HG03159 (cell line): ENCODE measurements around the gene SYTL5.
"Not testable (repeated sequence)": the region's sequence is repeated elsewhere in the genome, so short reads cannot be mapped to it uniquely, and the experiment has no call there.

Source experiments
- ATAC-seq: cut with Tn5 transposase; IDR thresholded peaks from one replicate; pipeline ENCODE4 v1.9.1; 2021; ENCODE audit warnings: mild to moderate bottlenecking, moderate library complexity; ENCODE audit not compliant: unreplicated experiment

The SYTL5 gene

GRCh38 chrX:38006291-38006690 lies at the start of gene SYTL5:
TSS of gene SYTL5 (plus strand) at chrX:38006553. CDS start at chrX:38033890, 27,337 bp downstream.
- ATAC-seq, result no peak

GRCh38 chrX:37958525-37959211 lies 47.7 kb upstream of the SYTL5 start:
- ATAC-seq, result no peak

- no peak for ATAC-seq
Observed at GRCh38 chrX:37959212-37960021, 46.9 kb upstream of the SYTL5 start.

- ATAC-seq, result no peak
Observed at GRCh38 chrX:37961118-37961517, 45.2 kb upstream of the SYTL5 start.

GRCh38 chrX:37967714-37968113 lies 38.6 kb upstream of the SYTL5 start:
- no peak for ATAC-seq

- ATAC-seq, result no peak
Observed at GRCh38 chrX:37975421-37975820, 30.9 kb upstream of the SYTL5 start.

GRCh38 chrX:37976153-37976552 lies 30.2 kb upstream of the SYTL5 start:
- ATAC-seq, result no peak

- ATAC-seq, result no peak
Observed at GRCh38 chrX:37984880-37985279, 21.5 kb upstream of the SYTL5 start.

GRCh38 chrX:37986893-37987292 lies 19.5 kb upstream of the SYTL5 start:
- no peak for ATAC-seq

- ATAC-seq, result no peak
Observed at GRCh38 chrX:37989304-37989703, 17.0 kb upstream of the SYTL5 start.

- ATAC-seq, result not testable (repeated sequence)
Observed at GRCh38 chrX:37991303-37991702, 15.1 kb upstream of the SYTL5 start.

- no peak for ATAC-seq
Observed at GRCh38 chrX:37993176-37993575, 13.2 kb upstream of the SYTL5 start.

- ATAC-seq, result peak; percentile 70
Observed at GRCh38 chrX:37993837-37994619, 12.3 kb upstream of the SYTL5 start.

- no peak for ATAC-seq
Observed at GRCh38 chrX:37995428-37995827, 10.9 kb upstream of the SYTL5 start.

- no peak for ATAC-seq
Observed at GRCh38 chrX:37997096-37997495, 9.3 kb upstream of the SYTL5 start.

GRCh38 chrX:37998586-37999262 lies 7.6 kb upstream of the SYTL5 start:
- ATAC-seq, result no peak

GRCh38 chrX:38000706-38001105 lies 5.6 kb upstream of the SYTL5 start:
- no peak for ATAC-seq

- ATAC-seq, result no peak
Observed at GRCh38 chrX:38004046-38004445, 2.3 kb upstream of the SYTL5 start.

- no peak for ATAC-seq
Observed at GRCh38 chrX:38006778-38007177, 425 bp downstream of the SYTL5 start.

GRCh38 chrX:38008658-38009057 lies 2.3 kb downstream of the SYTL5 start:
- no peak for ATAC-seq

GRCh38 chrX:38009641-38010040 lies 3.3 kb downstream of the SYTL5 start:
- no peak for ATAC-seq
